H1 (cell line): ENCODE results near the gene MID1. TPM values are rescaled to one million over a fixed set of nuclear protein-coding genes. Genes with fewer than 3 reads are reported as not detected.

Experiments
- CTCF ChIA-PET: fragments of 300-600 bp; sonication (Branson Sonifier 250); formaldehyde crosslinking; loops from one replicate; lab custom pipeline; 2021; ENCODE audit not compliant: partially characterized antibody; lab: Charles Lee
- POLR2A ChIA-PET: fragments of 300-600 bp; sonication (Branson Sonifier 250); formaldehyde crosslinking; loops from one replicate; lab custom pipeline; 2021; ENCODE audit warnings: inconsistent platforms; ENCODE audit not compliant: partially characterized antibody; lab: Charles Lee
- DNase-seq, 2 experiments: peaks; one replicate each; pipeline versions ENCODE4 v3.0.0 to v3.0.0-alpha.2; 2010 to 2022; ENCODE audit warnings: low spot score in 2 of 2, low read depth in 1 of 2, mixed read lengths in 1 of 2
- FAIRE-seq: peaks from 2 replicates; lab custom pipeline; 2011; peaks lifted over from hg19 to GRCh38; lab: Jason Lieb, UNC
- H2AFZ ChIP-seq: 2 replicates; pipeline ENCODE4 v1.8.1; 2012; ENCODE audit warnings: low read length, inconsistent platforms
- H2AK5ac ChIP-seq: 2 replicates; pipeline ENCODE4 v1.6.1; 2013; ENCODE audit warnings: low read depth, low read length
- H2BK120ac ChIP-seq: replicated peaks from 2 replicates; pipeline ENCODE3; 2013; ENCODE audit warnings: low read depth, low read length, inconsistent platforms
- H2BK12ac ChIP-seq: 2 replicates; pipeline ENCODE4 v1.6.1; 2013; ENCODE audit warnings: low read depth, low read length
- H2BK15ac ChIP-seq: 2 replicates; pipeline ENCODE4 v1.6.1; 2013; ENCODE audit warnings: low read length
- H2BK20ac ChIP-seq: 2 replicates; pipeline ENCODE4 v1.6.1; 2013; ENCODE audit warnings: low read length
- H2BK5ac ChIP-seq: 2 replicates; pipeline ENCODE4 v1.6.1; 2013; ENCODE audit warnings: low read depth, low read length
- H3K14ac ChIP-seq: 2 replicates; pipeline ENCODE4 v1.6.1; 2013; ENCODE audit warnings: inconsistent platforms; ENCODE audit not compliant: insufficient read length
- H3K18ac ChIP-seq: 2 replicates; pipeline ENCODE4 v1.6.1; 2013; ENCODE audit warnings: low read length; ENCODE audit errors: extremely low read depth
- H3K23ac ChIP-seq: 2 replicates; pipeline ENCODE4 v1.6.1; 2013; ENCODE audit warnings: inconsistent platforms; ENCODE audit not compliant: insufficient read length
- H3K23me2 ChIP-seq: 2 replicates; pipeline ENCODE4 v1.6.1; 2013; ENCODE audit warnings: low read depth, low read length
- H3K27ac ChIP-seq: 2 replicates; pipeline ENCODE4 v1.6.1; 2011; ENCODE audit warnings: low read depth, low read length, inconsistent platforms
- H3K27me3 ChIP-seq, 4 experiments: replicated peaks in 1 of 4; 1 replicate in 1 of 4; 2 replicates in 3 of 4; pipeline versions ENCODE4 v1.6.1 to v1.8.1; 2011 to 2013; ENCODE audit warnings: low read length in 3 of 4, mild to moderate bottlenecking in 3 of 4, inconsistent platforms in 2 of 4, mixed read lengths in 2 of 4, moderate library complexity in 1 of 4; ENCODE audit not compliant: control insufficient read depth in 3 of 4, insufficient read depth in 3 of 4; ENCODE audit errors: extremely low read depth in 1 of 4
- H3K36me3 ChIP-seq, 4 experiments: 2 replicates each; pipeline versions ENCODE4 v1.6.1 to v1.8.1; 2011 to 2013; ENCODE audit warnings: mild to moderate bottlenecking in 4 of 4, low read length in 3 of 4, moderate library complexity in 2 of 4, control low read depth in 1 of 4, inconsistent platforms in 1 of 4; ENCODE audit not compliant: insufficient read depth in 4 of 4, control insufficient read depth in 2 of 4
- H3K4ac ChIP-seq: replicated peaks from 2 replicates; pipeline ENCODE3; 2013; ENCODE audit warnings: low read length, low read depth, mixed read lengths, inconsistent platforms; ENCODE audit not compliant: insufficient read length
- H3K4me1 ChIP-seq, 4 experiments: replicated peaks in 1 of 4; 1 replicate in 1 of 4; 2 replicates in 3 of 4; pipeline versions ENCODE4 v1.6.1 to v1.8.1; 2011 to 2013; ENCODE audit warnings: low read length in 3 of 4, inconsistent platforms in 2 of 4, mixed read lengths in 1 of 4; ENCODE audit not compliant: insufficient read depth in 4 of 4, control insufficient read depth in 3 of 4
- H3K4me2 ChIP-seq, 2 experiments: 2 replicates each; pipeline versions ENCODE4 v1.6.1 to v1.8.1; 2011 to 2013; ENCODE audit warnings: low read depth in 2 of 2, low read length in 2 of 2, control low read depth in 1 of 2, inconsistent platforms in 1 of 2, mild to moderate bottlenecking in 1 of 2; ENCODE audit not compliant: insufficient read depth in 1 of 2
- H3K4me3 ChIP-seq, 4 experiments: fragments of 200-600, 300-600 bp in 1 of 4; sonication (generic), shearing (Covaris generic), sonication (Bioruptor Twin) in 1 of 4; 2 replicates each; pipeline versions ENCODE4 v1.5.1 to v1.8.1; 2011 to 2016; ENCODE audit warnings: low read length in 4 of 4, low read depth in 3 of 4, control low read depth in 2 of 4, inconsistent platforms in 2 of 4, mild to moderate bottlenecking in 2 of 4, mixed read lengths in 1 of 4, moderate library complexity in 1 of 4; ENCODE audit not compliant: insufficient read depth in 2 of 4; ENCODE audit errors: extremely low read depth in 1 of 4
- H3K56ac ChIP-seq: replicated peaks from 2 replicates; pipeline ENCODE3; 2013; ENCODE audit warnings: low read depth, mild to moderate bottlenecking, mixed read lengths, low read length, inconsistent platforms; ENCODE audit not compliant: insufficient read length
- H3K79me1 ChIP-seq: 2 replicates; pipeline ENCODE4 v1.6.1; 2013; ENCODE audit warnings: low read depth, low read length, control low read depth
- H3K79me2 ChIP-seq, 2 experiments: 2 replicates each; pipeline versions ENCODE4 v1.6.1 to v1.8.1; 2012 to 2013; ENCODE audit warnings: low read length in 2 of 2, mild to moderate bottlenecking in 2 of 2, inconsistent platforms in 1 of 2; ENCODE audit not compliant: insufficient read depth in 2 of 2, control insufficient read depth in 1 of 2
- H3K9ac ChIP-seq, 4 experiments: replicated peaks in 1 of 4; 1 replicate in 1 of 4; 2 replicates in 3 of 4; pipeline versions ENCODE4 v1.6.1 to v1.8.1; 2011 to 2013; ENCODE audit warnings: low read depth in 3 of 4, low read length in 3 of 4, control low read depth in 2 of 4, mild to moderate bottlenecking in 2 of 4, moderate library complexity in 2 of 4, inconsistent platforms in 1 of 4; ENCODE audit errors: extremely low read depth in 1 of 4
- H3K9me3 ChIP-seq, 2 experiments: 2 replicates each; pipeline versions ENCODE4 v1.6.1 to v1.8.1; 2012 to 2013; ENCODE audit warnings: mild to moderate bottlenecking in 2 of 2, moderate library complexity in 2 of 2, control low read depth in 1 of 2, inconsistent platforms in 1 of 2, low read depth in 1 of 2, low read length in 1 of 2, mixed read lengths in 1 of 2; ENCODE audit not compliant: insufficient read depth in 2 of 2
- H4K20me1 ChIP-seq, 2 experiments: replicated peaks in 1 of 2; 2 replicates each; pipeline versions ENCODE3 to v1.8.1; 2011 to 2013; ENCODE audit warnings: inconsistent platforms in 2 of 2, low read length in 2 of 2, mild to moderate bottlenecking in 1 of 2; ENCODE audit not compliant: insufficient read depth in 2 of 2, control insufficient read depth in 1 of 2
- H4K5ac ChIP-seq: 2 replicates; pipeline ENCODE4 v1.6.1; 2013; ENCODE audit warnings: low read length, low read depth, mixed read lengths, inconsistent platforms; ENCODE audit not compliant: insufficient read length
- H4K8ac ChIP-seq: 2 replicates; pipeline ENCODE4 v1.8.0; 2013; ENCODE audit warnings: mild to moderate bottlenecking, moderate library complexity, low read length, inconsistent platforms; ENCODE audit not compliant: insufficient read depth; ENCODE audit errors: extremely low read depth
- H4K91ac ChIP-seq: replicated peaks from 2 replicates; pipeline ENCODE3; 2013; ENCODE audit warnings: low read length, mixed read lengths, inconsistent platforms; ENCODE audit not compliant: insufficient read length
- ATF3 ChIP-seq: IDR thresholded peaks from 2 replicates; pipeline ENCODE4 v1.6.1; 2011; ENCODE audit warnings: low read depth, mild to moderate bottlenecking, low read length; ENCODE audit not compliant: insufficient read depth
- GTF2F1 ChIP-seq: IDR thresholded peaks from 2 replicates; pipeline ENCODE4 v1.6.1; 2012; ENCODE audit warnings: low read depth, low read length, improper control_type of control experiment, borderline replicate concordance
- JUND ChIP-seq: IDR thresholded peaks from 2 replicates; pipeline ENCODE4 v1.6.1; 2011; ENCODE audit warnings: mild to moderate bottlenecking, improper control_type of control experiment, low read length
- RNF2 ChIP-seq: fragments of 200-900, 300-1000 bp; sonication (generic); IDR thresholded peaks from 2 replicates; pipeline ENCODE4 v1.7.1; 2016; ENCODE audit warnings: borderline replicate concordance, low read depth, mild to moderate bottlenecking, antibody characterized with exemption, low read length; ENCODE audit not compliant: poor library complexity, severe bottlenecking; ENCODE audit errors: missing control alignments
- SIN3A ChIP-seq, 2 experiments: IDR thresholded peaks in 1 of 2; conservative IDR thresholded peaks in 1 of 2; 2 replicates each; pipeline ENCODE4 v1.6.1; 2011 to 2012; ENCODE audit warnings: low read length in 2 of 2, improper control_type of control experiment in 1 of 2, low read depth in 1 of 2, mild to moderate bottlenecking in 1 of 2
- SIRT6 ChIP-seq: IDR thresholded peaks from one replicate; pipeline ENCODE4 v1.7.1; 2012; ENCODE audit warnings: low read length, inconsistent platforms
- SUZ12 ChIP-seq: fragments of 200-600 bp; sonication (generic); IDR thresholded peaks from 2 replicates; pipeline ENCODE4 v1.6.1; 2012; ENCODE audit warnings: mild to moderate bottlenecking, inconsistent platforms, low read length, moderate library complexity, mixed read lengths
- TBP ChIP-seq: IDR thresholded peaks from 2 replicates; pipeline ENCODE4 v1.6.1; 2011; ENCODE audit warnings: low read depth, low read length, improper control_type of control experiment
- WGBS, 2 experiments: shearing (Covaris generic) in 1 of 2; methylation state at CpG; one replicate each; pipeline versions ENCODE4 v1.1.6 to v1.1.7; 2013 to 2015; ENCODE audit warnings: low lambda C conversion rate in 2 of 2, mixed read lengths in 2 of 2, inconsistent platforms in 1 of 2, low coverage in 1 of 2, missing lambda C conversion rate in 1 of 2; ENCODE audit not compliant: insufficient replicate concordance in 2 of 2, insufficient coverage in 1 of 2, insufficient read length in 1 of 2; ENCODE audit errors: extremely low coverage in 1 of 2, missing lambda C conversion rate in 1 of 2; 5-methylcytosine and 5-hydroxymethylcytosine counted together
- polyA plus RNA-seq, 7 experiments: library from polyadenylated mRNA; depleted of rRNA in 3 of 7; stranded (reverse) in 5 of 7; unstranded in 2 of 7; fragments of >200 nt in 5 of 7; fragments of 200-250 nt in 2 of 7; gene quantifications; 1 replicate in 5 of 7; 2 replicates in 1 of 7; 4 replicates in 1 of 7; pipeline versions ENCODE4 v1.2.1 to v1.2.3, GENCODE V29; 2011 to 2013; ENCODE audit warnings: missing spikeins in 2 of 7, mixed read lengths in 2 of 7
- total RNA-seq: library from RNA; stranded (reverse); fragmentation: NEBNext Ultra II Directional; extraction: Animal tissue kit (Norgen Biotek cat#: 25700); gene quantifications from 2 replicates; pipeline ENCODE4 v1.2.1, GENCODE V29; 2021
- TF ChIP-seq, protein P1 (sequence below): IDR thresholded peaks from 2 replicates; pipeline ENCODE4 v1.6.1; 2012; ENCODE audit warnings: inconsistent platforms
- TF ChIP-seq, protein P2 (sequence below): IDR thresholded peaks from 2 replicates; pipeline ENCODE4 v1.6.1; 2011; ENCODE audit warnings: low read length, improper control_type of control experiment

The MID1 gene
- total and polyA plus RNA-seq, 2 of the 8 experiments (the other 6 are each of a cell fraction or from before 2014, with no cell fraction given): 12.9 to 54.3 TPM

- H3K79me2 ChIP-seq: peaks cover 3 to 87% of the 10 kb centered on the region in 2 experiments; a peak in 3 of 4 replicates
- ChIA-PET CTCF (no interaction called here), POLR2A (no interaction called here)
- H3K4me1 ChIP-seq: peaks cover 0 to 9% (median 0%) of the 10 kb centered on the region in 4 experiments; a peak in 2 of 7 replicates
- H2BK20ac ChIP-seq: no peak overlapping the region
- no peak overlapping the region for H3K4me3 ChIP-seq
- no peak for DNase-seq
- no peak overlapping the region for H2AFZ ChIP-seq
- H3K27ac ChIP-seq: no peak overlapping the region
- H3K79me1 ChIP-seq: no peaks in the 10 kb centered on the region; the same call in 1 of the 2 replicates
- no peaks in the 10 kb centered on the region; a peak in 1 of 8 replicates for H3K36me3 ChIP-seq
- no peak overlapping the region for H3K4ac ChIP-seq
- no peak overlapping the region for H4K5ac ChIP-seq
- WGBS, 2 experiments: 76% methylated on average over 2 of the region's 2 CpGs; no CpG with 5 or more reads in 1 of the 2 experiments
- no peaks in the 10 kb centered on the region for H3K23me2 ChIP-seq
- H3K23ac ChIP-seq: no peak overlapping the region
- H3K4me2 ChIP-seq: no peak overlapping the region
- H2BK5ac ChIP-seq: no peak overlapping the region
- H3K27me3 ChIP-seq: no peaks in the 10 kb centered on the region
- no peak overlapping the region for H2BK15ac ChIP-seq
- H3K56ac ChIP-seq: no peak overlapping the region
- H4K8ac ChIP-seq: no peak overlapping the region
- peaks cover 0 to 1% of the 10 kb centered on the region in 2 experiments for H4K20me1 ChIP-seq
- no peak overlapping the region for H3K18ac ChIP-seq
- no peak overlapping the region for H3K9ac ChIP-seq
- no peak overlapping the region for H4K91ac ChIP-seq
- H2BK12ac ChIP-seq: no peak overlapping the region
- no peak overlapping the region for H3K14ac ChIP-seq
- H2BK120ac ChIP-seq: no peak overlapping the region
- peaks cover 0 to 2% of the 10 kb centered on the region in 2 experiments; a peak in 1 of 4 replicates for H3K9me3 ChIP-seq
- TF ChIP-seq SIN3A (conservative IDR thresholded peaks at IDR 0.05 in 1 of 2, IDR thresholded peaks at IDR 0.05 in 1 of 2; ENCODE audit: low read depth in 1 of 2, low read length in 2 of 2) (no peak), RNF2 (no peak), JUND (no peak), ATF3 (no peak), SIRT6 (no peak), GTF2F1 (no peak), SUZ12 (no peak), TBP (no peak)
- TF ChIP-seq, protein P1, sequence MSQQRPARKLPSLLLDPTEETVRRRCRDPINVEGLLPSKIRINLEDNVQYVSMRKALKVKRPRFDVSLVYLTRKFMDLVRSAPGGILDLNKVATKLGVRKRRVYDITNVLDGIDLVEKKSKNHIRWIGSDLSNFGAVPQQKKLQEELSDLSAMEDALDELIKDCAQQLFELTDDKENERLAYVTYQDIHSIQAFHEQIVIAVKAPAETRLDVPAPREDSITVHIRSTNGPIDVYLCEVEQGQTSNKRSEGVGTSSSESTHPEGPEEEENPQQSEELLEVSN: no peak
- TF ChIP-seq, protein P2, sequence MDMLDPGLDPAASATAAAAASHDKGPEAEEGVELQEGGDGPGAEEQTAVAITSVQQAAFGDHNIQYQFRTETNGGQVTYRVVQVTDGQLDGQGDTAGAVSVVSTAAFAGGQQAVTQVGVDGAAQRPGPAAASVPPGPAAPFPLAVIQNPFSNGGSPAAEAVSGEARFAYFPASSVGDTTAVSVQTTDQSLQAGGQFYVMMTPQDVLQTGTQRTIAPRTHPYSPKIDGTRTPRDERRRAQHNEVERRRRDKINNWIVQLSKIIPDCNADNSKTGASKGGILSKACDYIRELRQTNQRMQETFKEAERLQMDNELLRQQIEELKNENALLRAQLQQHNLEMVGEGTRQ: no peak
- TF ChIP-seq, all 59 proteins: peak for 0
- FAIRE-seq: no peak
- H2AK5ac ChIP-seq: no peak overlapping the region
Measured at GRCh38 chrX:10577853-10578252, 42.5 kb downstream of the MID1 start.
